CD4-positive, alpha-beta T cell (primary cell): Measurements from ENCODE around the gene APOC3. TPM values are rescaled to one million over a fixed set of nuclear protein-coding genes. Genes with fewer than 3 reads are reported as not detected.
A peak's percentile ranks its signal among the peaks of the same experiment; 100 is the strongest.

ENCODE experiments used
- ATAC-seq: fragments of 200-7000 bp; cut with Tn5 transposase; one replicate; pipeline ENCODE4 v1.10.0; 2022; ENCODE audit warnings: mild to moderate bottlenecking; ENCODE audit not compliant: poor library complexity
- CTCF ChIA-PET: fragments of 350-600 bp; sonication (Branson Sonifier 250); formaldehyde crosslinking; loops from one replicate; lab custom pipeline; 2021; ENCODE audit warnings: antibody characterized with exemption, inconsistent platforms; lab: Charles Lee
- POLR2A ChIA-PET: fragments of 350-600 bp; sonication (Branson Sonifier 250); formaldehyde crosslinking; loops from one replicate; lab custom pipeline; 2021; ENCODE audit warnings: antibody characterized with exemption, inconsistent platforms; lab: Charles Lee
- DNase-seq, 14 experiments: peaks; one replicate each; pipeline ENCODE4 v3.0.0-alpha.2; 2013 to 2020; ENCODE audit warnings: mixed read lengths in 2 of 14
- H3K27ac ChIP-seq, 2 donors: one replicate each; pipeline versions ENCODE4 v1.5.1 to v1.7.0; 2013; ENCODE audit warnings: low read length in 2 of 2, low read depth in 1 of 2, mild to moderate bottlenecking in 1 of 2
- H3K27me3 ChIP-seq, 2 experiments: 1 replicate in 1 of 2; 2 replicates in 1 of 2; pipeline versions ENCODE4 v1.6.1 to v1.7.0; 2013; ENCODE audit warnings: low read length in 2 of 2, control low read depth in 1 of 2, mild to moderate bottlenecking in 1 of 2, moderate library complexity in 1 of 2; ENCODE audit not compliant: insufficient read depth in 2 of 2, control insufficient read depth in 1 of 2
- H3K36me3 ChIP-seq: one replicate; pipeline ENCODE4 v1.6.1; 2013; ENCODE audit warnings: low read length, control low read depth; ENCODE audit not compliant: insufficient read depth
- H3K4me1 ChIP-seq: one replicate; pipeline ENCODE4 v1.6.1; 2013; ENCODE audit warnings: low read length, control low read depth; ENCODE audit not compliant: insufficient read depth
- H3K4me3 ChIP-seq: one replicate; pipeline ENCODE4 v1.5.1; 2013; ENCODE audit warnings: mild to moderate bottlenecking, low read length, moderate library complexity
- H3K9me3 ChIP-seq, 2 experiments: 1 replicate in 1 of 2; 2 replicates in 1 of 2; pipeline versions ENCODE4 v1.6.1 to v1.7.0; 2013; ENCODE audit warnings: low read length in 2 of 2, mild to moderate bottlenecking in 2 of 2, control low read depth in 1 of 2, moderate library complexity in 1 of 2; ENCODE audit not compliant: control insufficient read depth in 1 of 2, insufficient read depth in 1 of 2
- H3K27ac Mint-ChIP-seq: one replicate; pipeline ENCODE4 v1.8.0; 2020; ENCODE audit warnings: mixed read lengths
- H3K27me3 Mint-ChIP-seq: one replicate; pipeline ENCODE4 v1.8.0; 2021; ENCODE audit warnings: mixed read lengths
- H3K36me3 Mint-ChIP-seq: one replicate; pipeline ENCODE4 v1.8.0; 2021; ENCODE audit warnings: low read depth, mixed read lengths
- H3K4me1 Mint-ChIP-seq: one replicate; pipeline ENCODE4 v1.8.0; 2021; ENCODE audit warnings: low read depth, mixed read lengths
- H3K4me3 Mint-ChIP-seq: one replicate; pipeline ENCODE4 v1.8.0; 2020; ENCODE audit warnings: mild to moderate bottlenecking, mixed read lengths
- H3K9me3 Mint-ChIP-seq: one replicate; pipeline ENCODE4 v1.8.0; 2020; ENCODE audit warnings: mixed read lengths
- CTCF ChIP-seq: fragments of 200-600 bp; IDR thresholded peaks from one replicate; pipeline ENCODE4 v1.8.0; 2022; ENCODE audit warnings: antibody characterized with exemption, mild to moderate bottlenecking
- intact Hi-C, 2 experiments: fragments of 100-400 bp; cut with DNase I in 1 of 2; cut with micrococcal nuclease in 1 of 2; formaldehyde crosslinking; loops; one replicate each; pipeline versions ENCODE4 v1.15.1 to v1.9.0; 2023 to 2025; cut with DNase I, micrococcal nuclease
- total RNA-seq, 174 experiments: library from RNA in 2 of 174; stranded (reverse) in 2 of 174; gene quantifications; one replicate each; pipeline ENCODE4 v1.2.3 and lab custom pipeline; 2021 to 2026

The APOC3 gene
- total RNA-seq, 2 experiments from 2014 or later, result not detected

- peaks cover 65% of the 10 kb centered on the region for H3K36me3 ChIP-seq
- peaks cover 14% of the 10 kb centered on the region for H3K4me1 Mint-ChIP-seq
- ATAC-seq (no peak), DNase-seq (no peak)
- no peaks in the 10 kb centered on the region for H3K4me1 ChIP-seq
- H3K9me3 ChIP-seq, result no peaks in the 10 kb centered on the region
- intact Hi-C loops, result no loop called here
- no peak overlapping the region for H3K4me3 Mint-ChIP-seq
- H3K27ac Mint-ChIP-seq, result no peak overlapping the region
- H3K27ac ChIP-seq, result no peak overlapping the region
- H3K27me3 Mint-ChIP-seq, result no peaks in the 10 kb centered on the region
- POLR2A ChIA-PET, result no interaction called here
- H3K36me3 Mint-ChIP-seq, result peaks cover 65% of the 10 kb centered on the region
- TF ChIP-seq CTCF, result no peak
- H3K9me3 Mint-ChIP-seq, result no peaks in the 10 kb centered on the region
- no peaks in the 10 kb centered on the region for H3K27me3 ChIP-seq
- no peak overlapping the region for H3K4me3 ChIP-seq
- CTCF ChIA-PET, result interaction anchor here (1.2 kb wide), 1 partner anchor 231 kb away, joined by 4 read pairs; no protein-coding TSS in a partner anchor
These were observed 45.5 kb downstream of the APOC3 start for GRCh38 chr11:116875194-116875593.

- H3K27me3 Mint-ChIP-seq, result no peaks in the 10 kb centered on the region
- Histone ChIP-seq H3K27ac (no peak overlapping the region), H3K4me3 (no peak overlapping the region), H3K27me3 (no peaks in the 10 kb centered on the region), H3K9me3 (no peaks in the 10 kb centered on the region), H3K4me1 (no peaks in the 10 kb centered on the region), H3K36me3 (peaks cover 51% of the 10 kb centered on the region)
- CTCF ChIA-PET, result interaction anchor here (0.9 kb wide), 1 partner anchor 48 kb away, joined by 3 read pairs; no protein-coding TSS in a partner anchor
- POLR2A ChIA-PET, result no interaction called here
- intact Hi-C loops, result no loop called here
- ATAC-seq (no peak), DNase-seq (no peak)
- H3K27ac Mint-ChIP-seq, result no peak overlapping the region
- peaks cover 57% of the 10 kb centered on the region for H3K36me3 Mint-ChIP-seq
- peaks cover 10% of the 10 kb centered on the region for H3K4me1 Mint-ChIP-seq
- TF ChIP-seq CTCF, result no peak
- H3K9me3 Mint-ChIP-seq, result no peaks in the 10 kb centered on the region
- H3K4me3 Mint-ChIP-seq, result no peak overlapping the region
These were observed 46.9 kb downstream of the APOC3 start for GRCh38 chr11:116876656-116877055.

GRCh38 chr11:116879800-116880625, 50.3 kb downstream of the APOC3 start:
- peak in 4 of 14 experiments; percentile 20 to 78 (median 71) for DNase-seq
- CTCF ChIA-PET, result interaction anchor here (0.6 to 3.5 kb wide), 14 partner anchors 10 to 346 kb away, joined by 3 to 23 read pairs (median 3); partner anchors contain the start of gene APOA5

More at GRCh38 chr11:116879800-116880625, 50.3 kb downstream of the APOC3 start:
- no peaks in the 10 kb centered on the region for H3K9me3 ChIP-seq
- ATAC-seq, result peak; percentile 83
- Mint-ChIP-seq H3K27me3 (no peaks in the 10 kb centered on the region), H3K4me3 (no peak overlapping the region), H3K4me1 (peaks cover 15% of the 10 kb centered on the region), H3K27ac (no peak overlapping the region), H3K36me3 (peaks cover 29% of the 10 kb centered on the region), H3K9me3 (no peaks in the 10 kb centered on the region)
- H3K4me3 ChIP-seq, result no peak overlapping the region
- intact Hi-C loops, result loop anchor here (1.0 to 5.0 kb wide), 3 partner anchors 226 to 347 kb away; no protein-coding TSS in a partner anchor
- H3K4me1 ChIP-seq, result no peaks in the 10 kb centered on the region
- peak; percentile 80 for TF ChIP-seq CTCF
- POLR2A ChIA-PET, result interaction anchor here (1.9 kb wide), 1 partner anchor 44 kb away, joined by 5 read pairs; no protein-coding TSS in a partner anchor
- H3K27me3 ChIP-seq, result no peaks in the 10 kb centered on the region
- H3K27ac ChIP-seq, result no peak overlapping the region
- peaks cover 17% of the 10 kb centered on the region for H3K36me3 ChIP-seq
